ENCODE measurements around the gene DLGAP4.

- no peak for TF ChIP-seq CTCF (IDR thresholded peaks at IDR 0.05)
- no peak for TF ChIP-seq POLR2A (IDR thresholded peaks at IDR 0.05)
Measured at GRCh38 chr20:36309643-36310042, 3.5 kb downstream of the DLGAP4 start.

Measured in breast epithelium (tissue), 3 donors.